GM18520 (cell line): Measurements from ENCODE around the gene TTC39B.
A peak's percentile ranks its signal among the peaks of the same experiment; 100 is the strongest.

ENCODE experiments used
- ATAC-seq: cut with Tn5 transposase; IDR thresholded peaks from one replicate; pipeline ENCODE4 v1.9.1; 2021; ENCODE audit not compliant: unreplicated experiment

TTC39B gene

DNA sequence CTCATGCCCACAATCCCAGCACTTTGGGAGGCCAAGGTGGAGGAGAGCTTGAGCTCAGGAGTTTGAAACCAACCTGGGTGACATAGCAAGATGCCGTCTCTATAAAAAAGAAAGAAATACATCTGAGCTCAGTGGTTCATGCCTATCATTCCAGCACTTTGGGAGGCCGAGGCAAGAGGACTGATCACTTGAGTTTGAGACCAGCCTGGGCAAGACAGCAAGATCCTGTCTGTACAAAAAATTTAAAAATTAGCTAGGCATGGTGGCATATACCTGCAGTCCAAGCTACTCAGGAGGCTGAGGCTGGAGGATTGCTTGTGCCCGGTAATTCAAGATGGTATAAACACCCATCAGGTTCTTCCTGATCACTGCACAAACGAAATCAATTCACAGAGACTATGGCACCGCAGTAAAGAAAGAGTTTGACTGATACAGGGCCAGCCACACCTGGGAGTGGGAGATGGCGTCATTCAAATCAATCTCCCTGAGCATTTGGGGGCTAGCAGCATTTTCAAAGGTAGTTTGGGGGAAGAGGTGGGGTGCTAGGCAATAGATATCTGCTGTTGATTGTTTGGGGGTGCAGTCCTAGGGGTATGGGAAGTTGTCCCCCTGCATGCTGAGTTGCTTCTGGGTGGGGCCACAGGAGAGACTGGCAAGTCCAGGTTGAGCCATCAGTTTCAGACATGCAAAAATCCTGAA is 169.2 kb downstream of the TTC39B start:
- no peak for ATAC-seq

DNA sequence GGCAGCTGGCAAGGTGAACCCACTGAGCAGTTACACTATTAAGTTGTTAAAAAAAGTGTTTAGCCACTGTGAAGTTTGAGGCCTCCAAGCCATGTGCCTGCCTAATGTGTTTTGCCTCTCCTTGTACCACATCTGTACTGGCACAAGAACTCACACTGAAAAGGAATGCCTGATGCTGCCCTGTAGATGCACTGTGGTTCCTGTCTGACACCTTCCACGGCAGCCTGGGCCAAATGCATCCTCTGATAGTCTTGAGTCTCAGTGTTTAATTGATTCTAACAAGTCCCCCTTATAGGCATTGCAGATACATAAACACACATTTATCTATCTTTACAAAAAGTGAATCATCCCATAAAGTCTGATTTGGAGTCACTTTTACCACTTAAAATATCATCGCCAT is 169.9 kb downstream of the TTC39B start:
- ATAC-seq = no peak

DNA sequence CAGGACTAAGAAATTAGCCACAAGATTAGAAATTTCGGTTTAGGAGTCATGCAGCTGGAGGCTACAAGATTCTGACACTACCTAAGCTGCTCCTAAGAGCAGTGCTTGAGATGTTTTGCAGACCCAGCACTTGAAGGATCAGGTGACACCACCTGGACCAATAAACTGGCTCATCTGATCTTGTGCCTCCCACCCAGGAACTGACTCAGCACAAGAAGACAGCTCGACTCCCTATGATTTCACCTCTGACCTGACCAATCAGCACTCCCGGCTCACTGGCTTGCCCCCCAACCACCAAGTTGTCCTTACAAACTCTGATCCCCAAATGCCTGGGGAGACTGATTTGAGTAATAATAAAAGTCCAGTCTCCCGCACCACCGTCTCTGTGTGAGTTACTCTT is 170.4 kb downstream of the TTC39B start:
- ATAC-seq = no peak

DNA sequence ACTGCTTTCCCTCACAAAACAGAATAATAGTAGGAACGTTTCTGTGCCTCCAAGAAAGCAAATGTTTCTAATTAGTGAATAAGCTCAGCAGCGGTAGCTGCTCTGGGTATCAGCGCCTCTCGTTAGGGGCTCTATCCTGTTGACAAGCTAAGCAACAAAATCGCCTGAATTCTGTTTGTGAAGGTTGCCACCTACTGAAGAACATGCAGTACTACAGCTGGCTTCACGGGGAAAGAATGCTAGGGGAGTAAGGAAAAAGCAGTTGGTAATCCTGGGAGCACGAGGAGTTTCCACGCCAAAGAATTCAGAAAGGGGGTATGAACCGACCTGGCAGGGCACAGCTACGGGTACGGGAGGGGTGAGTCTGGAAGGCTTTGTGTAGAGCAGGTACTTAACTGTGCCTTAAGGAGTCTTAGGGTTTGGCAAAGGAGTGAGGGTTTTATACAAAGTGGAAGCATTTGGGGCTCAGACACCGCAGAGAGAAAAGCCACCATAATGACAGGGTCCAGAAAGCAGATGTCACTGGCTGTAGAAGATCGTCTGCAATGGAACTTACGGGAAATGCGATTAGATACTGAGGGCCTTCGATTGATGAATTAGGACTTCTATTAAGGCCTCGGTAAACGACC is 171.7 kb downstream of the TTC39B start:
- peak; percentile 85 for ATAC-seq

DNA sequence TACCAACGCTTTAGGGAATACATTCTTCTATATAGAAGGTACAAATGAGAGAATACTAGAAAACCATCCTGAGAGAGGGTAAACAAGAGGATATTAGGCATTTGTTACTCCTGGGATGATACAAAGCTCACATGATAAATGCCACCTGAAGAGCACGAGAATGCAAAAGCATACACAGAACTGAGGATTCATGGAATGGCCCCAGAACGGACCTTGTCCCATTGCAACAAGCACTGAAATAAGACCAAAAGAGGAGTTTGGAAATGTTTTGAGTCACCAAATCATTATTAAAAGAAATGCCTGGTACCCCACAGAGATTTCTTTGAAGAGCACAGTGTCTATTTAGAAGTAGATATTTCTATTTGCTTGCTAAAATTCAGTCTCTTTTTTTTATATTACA is 173.5 kb downstream of the TTC39B start:
- ATAC-seq = no peak

DNA sequence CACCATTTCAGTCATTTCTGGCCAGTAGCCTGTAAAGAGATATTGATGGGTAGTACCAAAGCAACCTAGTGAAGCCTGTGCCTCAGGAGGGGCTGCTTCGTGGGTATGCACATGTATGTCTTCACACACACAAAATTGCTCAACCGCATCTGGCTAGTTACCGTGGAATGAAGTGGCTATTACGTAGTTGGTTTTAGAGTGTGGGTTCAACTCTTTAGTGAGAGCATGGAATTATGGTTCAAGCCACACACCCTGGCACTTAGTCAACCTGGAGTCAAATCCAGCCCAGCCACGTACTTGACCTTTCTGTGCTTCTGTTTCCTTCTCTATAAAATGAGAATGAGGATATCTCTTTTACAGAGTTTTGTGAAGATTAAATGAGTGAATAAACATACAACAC is 174.9 kb downstream of the TTC39B start:
- no peak for ATAC-seq

DNA sequence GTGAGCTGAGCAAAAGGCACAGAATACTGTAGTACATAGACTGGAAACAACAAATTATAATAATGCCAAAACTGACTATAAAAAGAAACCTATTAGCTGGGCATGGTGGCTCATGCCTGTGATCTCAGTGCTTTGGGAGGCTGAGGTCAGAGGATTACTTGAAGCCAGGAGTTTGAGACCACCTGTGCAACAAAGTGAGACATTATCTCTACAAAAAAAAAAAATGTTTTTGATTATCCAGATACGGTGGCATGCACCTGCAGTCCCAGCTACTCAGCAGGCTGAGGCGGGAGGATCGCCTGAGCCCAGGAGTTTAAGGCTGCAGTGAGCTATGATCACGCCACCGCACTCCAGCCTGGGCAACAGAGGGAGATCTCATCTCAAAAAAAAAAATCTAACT is 175.9 kb downstream of the TTC39B start:
- no peak for ATAC-seq

DNA sequence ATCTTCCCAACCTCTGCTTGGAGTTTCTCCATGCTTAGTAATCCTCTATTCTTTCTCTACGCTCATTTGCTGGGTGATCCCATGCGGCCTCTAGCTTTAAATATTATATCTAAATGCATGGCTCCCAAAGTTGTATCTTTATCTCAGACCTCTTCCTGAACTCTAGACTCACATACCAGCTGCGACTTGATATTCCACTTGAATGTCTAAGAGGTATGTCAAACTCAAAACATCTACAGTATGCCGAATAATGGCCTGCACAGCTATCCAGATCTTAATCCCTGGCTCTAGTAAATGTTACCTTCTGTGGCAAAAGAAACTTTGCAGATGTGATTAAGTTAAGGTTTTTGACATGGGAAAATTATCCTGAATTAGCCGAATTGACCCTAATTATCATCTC is 179.2 kb downstream of the TTC39B start:
- ATAC-seq = no peak

DNA sequence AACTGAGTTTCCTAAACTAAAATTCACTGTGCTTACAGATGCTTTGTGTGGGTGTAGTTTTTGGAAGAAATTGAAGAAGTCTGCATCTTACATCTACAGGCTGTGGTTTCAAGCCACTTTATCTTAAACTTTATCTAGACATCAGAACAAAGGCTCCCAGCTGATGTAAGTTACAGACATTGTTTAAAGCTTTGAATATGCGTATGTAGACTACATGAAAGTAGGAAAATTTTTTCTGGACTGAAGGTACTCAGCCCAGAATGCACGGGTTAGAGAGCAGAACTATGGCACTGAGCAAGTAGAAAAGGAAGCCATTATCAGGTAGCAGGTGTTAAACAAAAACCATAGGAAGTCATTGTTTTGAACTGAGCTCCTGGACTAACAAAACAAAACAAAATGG is 185.4 kb downstream of the TTC39B start:
- no peak for ATAC-seq

DNA sequence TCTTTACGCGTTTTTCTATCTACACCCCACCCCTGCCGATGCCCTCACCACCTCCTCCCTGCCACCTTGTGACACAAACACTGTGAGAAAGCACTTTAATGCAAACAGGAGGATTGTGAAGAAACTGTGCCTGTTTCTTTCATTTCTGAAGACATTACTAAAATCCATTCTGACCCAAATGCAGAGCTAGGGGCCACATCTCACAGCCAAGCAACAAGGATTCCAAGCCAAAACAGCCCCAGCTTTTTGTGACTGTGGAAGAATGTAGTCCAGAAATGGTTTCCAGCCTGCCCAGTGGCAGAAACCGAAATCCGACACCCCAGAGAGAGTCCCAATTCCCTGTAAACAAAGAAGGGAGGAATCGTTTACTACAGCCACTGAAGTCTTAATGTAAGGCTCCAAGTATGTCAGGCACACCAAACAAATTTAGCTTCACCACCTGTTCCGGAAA is 190.9 kb downstream of the TTC39B start:
- ATAC-seq = no peak

DNA sequence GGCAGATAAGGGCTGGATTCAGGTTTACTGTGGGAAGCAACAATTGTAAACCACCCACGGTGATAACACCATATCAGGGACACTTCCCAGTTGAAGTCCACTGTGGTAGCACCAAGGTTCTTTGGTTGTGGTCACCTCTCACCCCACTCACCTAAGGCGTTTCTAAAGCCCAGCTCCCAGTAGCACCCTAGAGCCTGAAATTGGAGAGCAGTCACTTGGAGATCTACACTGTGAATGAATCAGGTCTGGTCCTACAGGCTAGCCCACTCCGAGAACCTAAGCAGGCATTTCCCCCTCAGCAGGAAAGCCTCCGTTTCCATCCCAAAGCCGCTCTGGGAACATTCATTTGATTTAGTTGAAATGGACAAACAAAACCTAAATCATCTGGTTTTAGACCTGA is 191.3 kb downstream of the TTC39B start:
- no peak for ATAC-seq

DNA sequence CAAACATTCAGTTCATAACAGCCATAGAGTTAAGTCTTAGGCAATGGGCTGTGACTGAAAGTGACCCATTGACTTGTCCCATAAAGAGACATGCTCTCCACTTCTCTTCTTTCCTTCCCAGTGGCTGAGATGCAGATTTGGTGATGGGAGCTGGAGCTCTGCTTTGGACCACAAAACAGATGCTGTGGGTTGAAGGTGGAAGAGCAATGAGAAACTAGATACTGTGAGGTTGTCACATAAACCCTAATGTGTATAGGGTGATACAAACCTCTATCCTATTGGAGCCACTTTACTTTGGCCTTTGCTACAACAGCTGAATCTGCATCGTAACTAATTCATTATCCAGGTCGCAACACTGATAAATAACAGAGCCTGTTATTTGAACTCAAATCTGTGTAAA is 192.0 kb downstream of the TTC39B start:
- ATAC-seq = no peak
